Measurements from ENCODE around the gene COBLL1. TPM values are rescaled to one million over a fixed set of nuclear protein-coding genes. Genes with fewer than 3 reads are reported as not detected.

The COBLL1 gene
- total RNA-seq, 4 donors from 2014 or later = 42.2 to 59.4 (median 45.2) TPM

GRCh38 chr2:164773091-164773490 is 68.5 kb downstream of the COBLL1 start:
- no peaks in the 10 kb centered on the region for H3K36me3 ChIP-seq
- no peak for DNase-seq
- no peak overlapping the region for H3K27ac ChIP-seq
- no peaks in the 10 kb centered on the region for H3K4me1 ChIP-seq
- H3K9me3 ChIP-seq = no peaks in the 10 kb centered on the region
- no peaks in the 10 kb centered on the region for H3K27me3 ChIP-seq
- TF ChIP-seq CTCF (IDR thresholded peaks at IDR 0.05) = no peak
- no peak for TF ChIP-seq POLR2A (IDR thresholded peaks at IDR 0.05)
- H3K4me3 ChIP-seq = no peak overlapping the region

- DNase-seq = no peak
- Histone ChIP-seq H3K27me3 (no peaks in the 10 kb centered on the region), H3K27ac (no peak overlapping the region), H3K4me1 (no peaks in the 10 kb centered on the region), H3K9me3 (no peaks in the 10 kb centered on the region), H3K4me3 (no peak overlapping the region), H3K36me3 (no peaks in the 10 kb centered on the region)
- no peak for TF ChIP-seq CTCF (IDR thresholded peaks at IDR 0.05)
- TF ChIP-seq POLR2A (IDR thresholded peaks at IDR 0.05) = no peak
Observed at GRCh38 chr2:164771897-164772296, 69.7 kb downstream of the COBLL1 start.

- Histone ChIP-seq H3K4me1 (no peaks in the 10 kb centered on the region), H3K27ac (no peak overlapping the region), H3K4me3 (no peak overlapping the region), H3K27me3 (no peaks in the 10 kb centered on the region), H3K9me3 (no peaks in the 10 kb centered on the region), H3K36me3 (no peaks in the 10 kb centered on the region)
- DNase-seq = no peak
- TF ChIP-seq POLR2A (IDR thresholded peaks at IDR 0.05) (no peak), CTCF (IDR thresholded peaks at IDR 0.05) (no peak)
Observed at GRCh38 chr2:164770421-164770916, 71.2 kb downstream of the COBLL1 start.

- TF ChIP-seq POLR2A (IDR thresholded peaks at IDR 0.05) = no peak
- TF ChIP-seq CTCF (IDR thresholded peaks at IDR 0.05) = no peak
Observed at GRCh38 chr2:164766954-164767320, 74.7 kb downstream of the COBLL1 start.

GRCh38 chr2:164766216-164766953 is 75.2 kb downstream of the COBLL1 start:
- Histone ChIP-seq H3K27me3 (no peaks in the 10 kb centered on the region), H3K27ac (no peak overlapping the region), H3K9me3 (no peaks in the 10 kb centered on the region), H3K4me1 (no peaks in the 10 kb centered on the region), H3K36me3 (no peaks in the 10 kb centered on the region), H3K4me3 (no peak overlapping the region)
- TF ChIP-seq POLR2A (IDR thresholded peaks at IDR 0.05) (no peak), CTCF (IDR thresholded peaks at IDR 0.05) (no peak)
- DNase-seq = no peak

More at GRCh38 chr2:164766954-164767320, 74.7 kb downstream of the COBLL1 start:
- Histone ChIP-seq H3K9me3 (no peaks in the 10 kb centered on the region), H3K4me3 (no peak overlapping the region), H3K36me3 (no peaks in the 10 kb centered on the region), H3K27me3 (no peaks in the 10 kb centered on the region), H3K4me1 (no peaks in the 10 kb centered on the region), H3K27ac (no peak overlapping the region)
- no peak for DNase-seq
